K562 (cell line): Measurements from ENCODE around the gene CCR2. TPM values are rescaled to one million over a fixed set of nuclear protein-coding genes. Genes with fewer than 3 reads are reported as not detected.

Source experiments
- polyA plus RNA-seq, 8 experiments: library from polyadenylated mRNA; depleted of rRNA in 4 of 8; stranded (reverse) in 5 of 8; unstranded in 3 of 8; fragments of >200 nt; fragmentation: Nextera tagmentation in 2 of 8; fragmentation: Illumina TruSeq in 1 of 8; extraction: Ambion mirVana in 2 of 8; extraction: Trizol in 1 of 8; gene quantifications; 2 replicates each; pipeline versions ENCODE4 v1.2.1 to v1.2.3, GENCODE V29; 2011 to 2014; ENCODE audit warnings: inconsistent platforms in 1 of 8, missing spikeins in 1 of 8
- total RNA-seq, 7 experiments: library from RNA; depleted of rRNA in 6 of 7; stranded (reverse); fragments of >200 nt in 6 of 7; fragmentation: Illumina TruSeq in 2 of 7; extraction: Trizol in 2 of 7; gene quantifications; 2 replicates each; pipeline versions ENCODE4 v1.2.1 to v1.2.3, GENCODE V29; 2011 to 2021; ENCODE audit warnings: low replicate concordance in 1 of 7

Gene CCR2
- total and polyA plus RNA-seq, 9 of the 15 experiments (the other 6 are each of a cell fraction or from before 2014, with no cell fraction given) = not detected

Other genes with a start within 250 kb of the CCR2 start
- gene CCR1, start 145.8 kb upstream of the CCR2 start, total RNA-seq (2014; rRNA removed) = not detected in 2 replicates
- gene CCR1, start 145.8 kb upstream of the CCR2 start, total RNA-seq (2014; rRNA removed; fragmentation: Illumina TruSeq; extraction: Trizol) = not detected in 2 replicates
- gene CCR1, start 145.8 kb upstream of the CCR2 start, total RNA-seq (2015; rRNA removed; fragmentation: Illumina TruSeq; extraction: Trizol) = not detected in 2 replicates
- 0.09 TPM in 1 of 2 replicates, not detected in the other for gene CCR1, start 145.8 kb upstream of the CCR2 start, total RNA-seq (2021)
- gene CCR1, start 145.8 kb upstream of the CCR2 start, polyA plus RNA-seq (2011; rRNA removed) = not detected in 2 replicates
- gene CCR1, start 145.8 kb upstream of the CCR2 start, polyA plus RNA-seq (2014; fragmentation: Illumina TruSeq; extraction: Trizol) = not detected in 2 replicates
- not detected for gene CCR1, start 145.8 kb upstream of the CCR2 start, polyA plus RNA-seq (2014; fragmentation: Nextera tagmentation; extraction: Ambion mirVana)
- not detected in 2 replicates for gene CCR1, start 145.8 kb upstream of the CCR2 start, polyA plus RNA-seq (2014; rRNA removed)
- not detected in 2 replicates for gene CCR3, start 111.7 kb upstream of the CCR2 start, total RNA-seq (2014; rRNA removed)
- gene CCR3, start 111.7 kb upstream of the CCR2 start, total RNA-seq (2014; rRNA removed; fragmentation: Illumina TruSeq; extraction: Trizol) = not detected in 2 replicates
- gene CCR3, start 111.7 kb upstream of the CCR2 start, total RNA-seq (2015; rRNA removed; fragmentation: Illumina TruSeq; extraction: Trizol) = not detected in 2 replicates
- gene CCR3, start 111.7 kb upstream of the CCR2 start, total RNA-seq (2021) = not detected in 2 replicates
- gene CCR3, start 111.7 kb upstream of the CCR2 start, polyA plus RNA-seq (2011; rRNA removed) = not detected in 2 replicates
- not detected in 2 replicates for gene CCR3, start 111.7 kb upstream of the CCR2 start, polyA plus RNA-seq (2014; fragmentation: Illumina TruSeq; extraction: Trizol)
- not detected for gene CCR3, start 111.7 kb upstream of the CCR2 start, polyA plus RNA-seq (2014; fragmentation: Nextera tagmentation; extraction: Ambion mirVana)
- not detected in 2 replicates for gene CCR3, start 111.7 kb upstream of the CCR2 start, polyA plus RNA-seq (2014; rRNA removed)
- gene CCR5, start 16.8 kb downstream of the CCR2 start, total RNA-seq (2014; rRNA removed) = not detected in 2 replicates
- not detected in 2 replicates for gene CCR5, start 16.8 kb downstream of the CCR2 start, total RNA-seq (2014; rRNA removed; fragmentation: Illumina TruSeq; extraction: Trizol)
- gene CCR5, start 16.8 kb downstream of the CCR2 start, total RNA-seq (2015; rRNA removed; fragmentation: Illumina TruSeq; extraction: Trizol) = not detected in 2 replicates
- gene CCR5, start 16.8 kb downstream of the CCR2 start, total RNA-seq (2021) = not detected in 2 replicates
- not detected in 2 replicates for gene CCR5, start 16.8 kb downstream of the CCR2 start, polyA plus RNA-seq (2011; rRNA removed)
- gene CCR5, start 16.8 kb downstream of the CCR2 start, polyA plus RNA-seq (2014; fragmentation: Illumina TruSeq; extraction: Trizol) = not detected in 2 replicates
- not detected for gene CCR5, start 16.8 kb downstream of the CCR2 start, polyA plus RNA-seq (2014; fragmentation: Nextera tagmentation; extraction: Ambion mirVana)
- gene CCR5, start 16.8 kb downstream of the CCR2 start, polyA plus RNA-seq (2014; rRNA removed) = not detected in 2 replicates
- 3.6 and 4.1 TPM in 2 replicates for gene CCRL2, start 53.1 kb downstream of the CCR2 start, total RNA-seq (2014; rRNA removed)
- gene CCRL2, start 53.1 kb downstream of the CCR2 start, total RNA-seq (2014; rRNA removed; fragmentation: Illumina TruSeq; extraction: Trizol) = 3.4 and 4.5 TPM in 2 replicates
- 3.1 and 4.0 TPM in 2 replicates for gene CCRL2, start 53.1 kb downstream of the CCR2 start, total RNA-seq (2015; rRNA removed; fragmentation: Illumina TruSeq; extraction: Trizol)
- gene CCRL2, start 53.1 kb downstream of the CCR2 start, total RNA-seq (2021) = 3.3 and 3.5 TPM in 2 replicates
- 4.2 and 5.4 TPM in 2 replicates for gene CCRL2, start 53.1 kb downstream of the CCR2 start, polyA plus RNA-seq (2011; rRNA removed)
- 3.2 and 3.4 TPM in 2 replicates for gene CCRL2, start 53.1 kb downstream of the CCR2 start, polyA plus RNA-seq (2014; fragmentation: Illumina TruSeq; extraction: Trizol)
- gene CCRL2, start 53.1 kb downstream of the CCR2 start, polyA plus RNA-seq (2014; fragmentation: Nextera tagmentation; extraction: Ambion mirVana) = 1 to 10 TPM; 4.3 to 5.7 TPM
- 2.2 and 3.5 TPM in 2 replicates for gene CCRL2, start 53.1 kb downstream of the CCR2 start, polyA plus RNA-seq (2014; rRNA removed)
- 0.08 TPM in 1 of 2 replicates, not detected in the other for gene LTF, start 110.8 kb downstream of the CCR2 start, total RNA-seq (2014; rRNA removed)
- not detected in 2 replicates for gene LTF, start 110.8 kb downstream of the CCR2 start, total RNA-seq (2014; rRNA removed; fragmentation: Illumina TruSeq; extraction: Trizol)
- 0.08 TPM in 1 of 2 replicates, not detected in the other for gene LTF, start 110.8 kb downstream of the CCR2 start, total RNA-seq (2015; rRNA removed; fragmentation: Illumina TruSeq; extraction: Trizol)
- gene LTF, start 110.8 kb downstream of the CCR2 start, total RNA-seq (2021) = 0.07 and 0.13 TPM in 2 replicates
- gene LTF, start 110.8 kb downstream of the CCR2 start, polyA plus RNA-seq (2011; rRNA removed) = not detected in 2 replicates
- not detected in 2 replicates for gene LTF, start 110.8 kb downstream of the CCR2 start, polyA plus RNA-seq (2014; fragmentation: Illumina TruSeq; extraction: Trizol)
- not detected for gene LTF, start 110.8 kb downstream of the CCR2 start, polyA plus RNA-seq (2014; fragmentation: Nextera tagmentation; extraction: Ambion mirVana)
- 0.71 TPM in 1 of 2 replicates, not detected in the other for gene LTF, start 110.8 kb downstream of the CCR2 start, polyA plus RNA-seq (2014; rRNA removed)
- not detected in 2 replicates for gene RTP3, start 143.9 kb downstream of the CCR2 start, total RNA-seq (2014; rRNA removed)
- gene RTP3, start 143.9 kb downstream of the CCR2 start, total RNA-seq (2014; rRNA removed; fragmentation: Illumina TruSeq; extraction: Trizol) = not detected in 2 replicates
- not detected in 2 replicates for gene RTP3, start 143.9 kb downstream of the CCR2 start, total RNA-seq (2015; rRNA removed; fragmentation: Illumina TruSeq; extraction: Trizol)
- not detected in 2 replicates for gene RTP3, start 143.9 kb downstream of the CCR2 start, total RNA-seq (2021)
- gene RTP3, start 143.9 kb downstream of the CCR2 start, polyA plus RNA-seq (2011; rRNA removed) = not detected in 2 replicates
- gene RTP3, start 143.9 kb downstream of the CCR2 start, polyA plus RNA-seq (2014; fragmentation: Illumina TruSeq; extraction: Trizol) = not detected in 2 replicates
- gene RTP3, start 143.9 kb downstream of the CCR2 start, polyA plus RNA-seq (2014; fragmentation: Nextera tagmentation; extraction: Ambion mirVana) = not detected
- not detected in 2 replicates for gene RTP3, start 143.9 kb downstream of the CCR2 start, polyA plus RNA-seq (2014; rRNA removed)
- gene LRRC2, start 212.2 kb downstream of the CCR2 start, total RNA-seq (2014; rRNA removed) = not detected in 2 replicates
- gene LRRC2, start 212.2 kb downstream of the CCR2 start, total RNA-seq (2014; rRNA removed; fragmentation: Illumina TruSeq; extraction: Trizol) = not detected in 2 replicates
- gene LRRC2, start 212.2 kb downstream of the CCR2 start, total RNA-seq (2015; rRNA removed; fragmentation: Illumina TruSeq; extraction: Trizol) = 0.04 TPM in 1 of 2 replicates, not detected in the other
- gene LRRC2, start 212.2 kb downstream of the CCR2 start, total RNA-seq (2021) = not detected in 2 replicates
- gene LRRC2, start 212.2 kb downstream of the CCR2 start, polyA plus RNA-seq (2011; rRNA removed) = 0.04 and 0.07 TPM in 2 replicates
- gene LRRC2, start 212.2 kb downstream of the CCR2 start, polyA plus RNA-seq (2014; fragmentation: Illumina TruSeq; extraction: Trizol) = 0.01 TPM in 1 of 2 replicates, not detected in the other
- gene LRRC2, start 212.2 kb downstream of the CCR2 start, polyA plus RNA-seq (2014; fragmentation: Nextera tagmentation; extraction: Ambion mirVana) = under 1 TPM in 1 of 2 experiments, not detected in 1; 0.04 TPM
- 0.01 TPM in 1 of 2 replicates, not detected in the other for gene LRRC2, start 212.2 kb downstream of the CCR2 start, polyA plus RNA-seq (2014; rRNA removed)